Transverse colon (tissue), 3 donors: Measurements from ENCODE around the gene IMMP2L.

Experiments
- EP300 ChIP-seq: sonication (generic); formaldehyde crosslinking; IDR thresholded peaks from one replicate; pipeline ENCODE4 v1.6.1; 2017; ENCODE audit warnings: antibody characterized with exemption, low read depth
- TF ChIP-seq, protein P1 (sequence below), 5 experiments: fragments of 200-600 bp in 3 of 5; fragments of 450-650 bp in 2 of 5; sonication (generic) in 3 of 5; IDR thresholded peaks; 1 replicate in 2 of 5; 2 replicates in 3 of 5; pipeline ENCODE4 v1.5.1; 2016 to 2017; ENCODE audit warnings: antibody characterized with exemption in 5 of 5, inconsistent platforms in 3 of 5, mild to moderate bottlenecking in 2 of 5, moderate library complexity in 1 of 5

DNA sequence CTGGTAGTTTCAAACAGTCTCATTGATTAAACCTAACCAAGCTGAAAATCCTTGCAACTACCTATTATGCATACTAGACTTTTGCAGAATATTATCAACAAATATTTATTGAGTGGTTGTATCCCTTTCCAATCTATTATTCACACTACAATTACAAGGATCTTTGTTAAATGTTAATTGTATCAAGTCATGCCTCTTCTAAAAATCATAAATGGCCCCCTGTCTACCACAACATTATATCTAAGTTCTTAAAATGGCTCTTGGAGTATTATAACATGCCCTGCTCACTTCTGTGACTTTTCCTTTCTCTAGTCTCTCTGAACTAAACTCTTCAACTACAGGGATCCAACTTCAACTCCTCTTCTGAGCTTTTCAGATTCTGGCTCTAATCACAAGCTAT, 219.3 kb downstream of the IMMP2L start:
- TF ChIP-seq EP300 = no peak
- TF ChIP-seq, protein P1, sequence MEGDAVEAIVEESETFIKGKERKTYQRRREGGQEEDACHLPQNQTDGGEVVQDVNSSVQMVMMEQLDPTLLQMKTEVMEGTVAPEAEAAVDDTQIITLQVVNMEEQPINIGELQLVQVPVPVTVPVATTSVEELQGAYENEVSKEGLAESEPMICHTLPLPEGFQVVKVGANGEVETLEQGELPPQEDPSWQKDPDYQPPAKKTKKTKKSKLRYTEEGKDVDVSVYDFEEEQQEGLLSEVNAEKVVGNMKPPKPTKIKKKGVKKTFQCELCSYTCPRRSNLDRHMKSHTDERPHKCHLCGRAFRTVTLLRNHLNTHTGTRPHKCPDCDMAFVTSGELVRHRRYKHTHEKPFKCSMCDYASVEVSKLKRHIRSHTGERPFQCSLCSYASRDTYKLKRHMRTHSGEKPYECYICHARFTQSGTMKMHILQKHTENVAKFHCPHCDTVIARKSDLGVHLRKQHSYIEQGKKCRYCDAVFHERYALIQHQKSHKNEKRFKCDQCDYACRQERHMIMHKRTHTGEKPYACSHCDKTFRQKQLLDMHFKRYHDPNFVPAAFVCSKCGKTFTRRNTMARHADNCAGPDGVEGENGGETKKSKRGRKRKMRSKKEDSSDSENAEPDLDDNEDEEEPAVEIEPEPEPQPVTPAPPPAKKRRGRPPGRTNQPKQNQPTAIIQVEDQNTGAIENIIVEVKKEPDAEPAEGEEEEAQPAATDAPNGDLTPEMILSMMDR (IDR thresholded peaks at IDR 0.05) = no peak
